DMS153 (cell line): ENCODE data around the gene EFCAB3.
"Not testable (repeated sequence)": the region's sequence is repeated elsewhere in the genome, so short reads cannot be mapped to it uniquely, and the experiment has no call there.

Experiments used
- DNase-seq: peaks from one replicate; lab custom pipeline; 2025; lab: John Stamatoyannopoulos, UW

Gene EFCAB3

DNA sequence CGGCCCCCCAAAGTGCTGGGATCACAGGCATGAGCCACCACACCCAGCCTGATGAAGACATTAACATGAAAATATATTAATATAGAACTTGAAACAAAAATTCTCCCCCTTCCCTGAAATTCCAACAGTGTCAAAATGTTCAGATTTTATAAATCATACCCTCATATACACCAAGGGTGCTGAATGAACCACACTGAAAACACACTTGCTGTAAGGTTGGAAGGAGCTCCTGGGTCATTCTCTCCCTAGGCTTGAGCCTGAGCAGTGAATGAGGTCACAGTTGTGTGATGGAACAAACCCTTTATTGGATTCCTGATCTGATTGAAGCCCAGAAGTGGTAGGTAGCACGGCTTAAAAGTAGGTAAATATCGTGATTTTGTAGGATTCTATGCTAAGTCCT lies at the start of gene EFCAB3:
Gene EFCAB3, plus strand, starts transcription at position 301 of the 400 bp plus-strand sequence. CDS start 2,427 bp downstream, outside the sequence.
- no peak for DNase-seq

GRCh38 chr17:62336527-62336926 lies 43.8 kb upstream of the EFCAB3 start:
- DNase-seq: no peak

- DNase-seq: no peak
Observed at GRCh38 chr17:62343764-62344270, 36.5 kb upstream of the EFCAB3 start.

DNA sequence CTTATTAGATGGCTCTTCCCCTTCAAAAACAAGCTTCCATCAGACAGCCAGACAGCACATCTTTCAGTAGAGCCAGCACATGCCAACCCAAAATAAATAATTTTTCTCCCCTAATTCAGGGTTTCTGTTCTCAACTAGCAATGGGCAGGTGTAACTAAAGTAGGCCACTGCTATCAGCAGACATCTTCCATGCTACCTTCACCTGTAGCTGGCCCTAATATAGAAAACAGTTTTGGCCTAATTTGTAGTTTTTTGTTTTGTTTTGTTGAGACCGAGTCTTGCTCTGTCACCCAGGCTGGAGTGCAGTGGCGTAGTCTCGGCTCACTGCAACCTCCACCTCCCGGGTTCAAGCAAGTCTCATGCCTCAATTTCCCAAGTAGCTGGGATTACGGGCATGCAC lies 29.2 kb upstream of the EFCAB3 start:
- no peak for DNase-seq

DNA sequence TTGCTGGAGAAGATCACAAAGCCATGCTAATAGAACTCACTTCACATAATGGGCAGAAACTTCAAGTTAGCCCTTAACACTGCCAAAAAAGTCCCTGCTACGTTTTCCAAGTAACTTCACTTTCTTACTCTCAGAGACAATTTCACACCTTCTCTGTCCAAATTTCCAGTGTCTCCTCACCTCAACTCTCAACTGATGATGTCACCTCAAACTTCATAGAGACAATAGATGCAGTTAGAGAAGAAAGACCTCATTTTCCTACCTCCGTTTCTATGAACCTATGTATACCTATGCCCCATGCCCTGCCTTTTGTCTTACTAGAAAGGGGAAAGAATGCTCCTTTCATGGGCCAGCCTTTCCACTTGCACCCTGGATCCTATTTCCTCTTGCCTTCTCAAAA lies 14.2 kb upstream of the EFCAB3 start:
- DNase-seq: no peak

DNA sequence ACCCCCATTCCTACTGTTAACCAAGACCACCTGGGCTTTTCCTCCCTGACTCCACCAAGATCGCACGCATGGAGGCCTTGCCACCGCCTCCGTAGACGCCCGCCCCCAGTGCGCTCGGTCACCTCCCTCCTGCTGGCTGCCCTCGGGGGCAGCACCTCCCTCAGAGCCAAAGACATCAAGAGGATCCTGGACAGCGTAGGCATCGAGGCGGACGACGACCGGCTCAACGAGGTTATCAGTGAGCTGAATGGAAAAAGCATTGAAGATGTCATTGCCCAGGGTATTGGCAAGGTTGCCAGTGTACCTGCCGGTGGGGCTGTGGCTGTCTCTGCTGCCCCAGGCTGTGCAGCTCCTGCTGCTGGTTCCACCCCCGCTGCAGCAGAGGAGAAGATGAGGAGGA lies 1.2 kb downstream of the EFCAB3 start:
- DNase-seq: no peak

GRCh38 chr17:62388856-62389255 lies 8.5 kb downstream of the EFCAB3 start:
- DNase-seq: no peak

DNA sequence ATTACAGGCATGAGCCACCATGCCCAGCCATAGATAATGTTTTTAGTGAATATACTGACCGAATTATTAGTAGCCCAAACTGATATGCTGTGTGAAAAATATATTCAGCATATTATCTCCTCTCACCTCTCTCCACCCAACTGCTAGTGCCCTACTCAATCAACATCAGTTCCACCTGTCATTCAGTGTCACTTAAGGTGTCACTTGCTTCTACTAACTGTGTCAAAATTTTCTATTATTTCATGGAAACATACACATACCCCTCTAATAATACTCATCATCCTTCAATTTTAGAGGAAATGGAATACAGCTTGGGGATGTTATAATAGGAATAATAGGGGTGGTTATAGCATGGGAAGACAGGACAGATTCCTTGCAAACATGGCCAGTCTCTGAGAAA lies 12.6 kb downstream of the EFCAB3 start:
- DNase-seq: no peak

GRCh38 chr17:62398891-62399290 lies 18.5 kb downstream of the EFCAB3 start:
- no peak for DNase-seq

DNA sequence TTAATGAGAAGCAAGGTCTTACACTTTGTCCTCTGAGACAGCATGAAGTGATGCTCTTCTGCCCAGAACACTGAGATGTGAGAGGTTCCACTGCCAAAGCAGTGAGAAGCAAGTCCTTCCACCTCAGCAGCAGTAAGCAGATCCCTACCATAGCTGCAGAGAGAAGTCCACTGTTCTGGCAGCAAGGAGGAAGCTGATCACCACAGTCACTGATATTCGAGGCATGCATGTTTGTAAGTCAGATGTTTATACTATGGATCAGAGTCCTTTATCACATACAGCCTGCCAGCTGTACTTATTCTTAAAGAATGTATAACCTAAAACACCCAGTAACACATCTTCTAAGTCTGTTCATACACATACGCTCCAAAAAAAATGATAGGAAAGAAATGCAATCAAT lies 25.1 kb downstream of the EFCAB3 start:
- no peak for DNase-seq

- not testable (repeated sequence) for DNase-seq
Observed at GRCh38 chr17:62413090-62413489, 32.7 kb downstream of the EFCAB3 start.

DNA sequence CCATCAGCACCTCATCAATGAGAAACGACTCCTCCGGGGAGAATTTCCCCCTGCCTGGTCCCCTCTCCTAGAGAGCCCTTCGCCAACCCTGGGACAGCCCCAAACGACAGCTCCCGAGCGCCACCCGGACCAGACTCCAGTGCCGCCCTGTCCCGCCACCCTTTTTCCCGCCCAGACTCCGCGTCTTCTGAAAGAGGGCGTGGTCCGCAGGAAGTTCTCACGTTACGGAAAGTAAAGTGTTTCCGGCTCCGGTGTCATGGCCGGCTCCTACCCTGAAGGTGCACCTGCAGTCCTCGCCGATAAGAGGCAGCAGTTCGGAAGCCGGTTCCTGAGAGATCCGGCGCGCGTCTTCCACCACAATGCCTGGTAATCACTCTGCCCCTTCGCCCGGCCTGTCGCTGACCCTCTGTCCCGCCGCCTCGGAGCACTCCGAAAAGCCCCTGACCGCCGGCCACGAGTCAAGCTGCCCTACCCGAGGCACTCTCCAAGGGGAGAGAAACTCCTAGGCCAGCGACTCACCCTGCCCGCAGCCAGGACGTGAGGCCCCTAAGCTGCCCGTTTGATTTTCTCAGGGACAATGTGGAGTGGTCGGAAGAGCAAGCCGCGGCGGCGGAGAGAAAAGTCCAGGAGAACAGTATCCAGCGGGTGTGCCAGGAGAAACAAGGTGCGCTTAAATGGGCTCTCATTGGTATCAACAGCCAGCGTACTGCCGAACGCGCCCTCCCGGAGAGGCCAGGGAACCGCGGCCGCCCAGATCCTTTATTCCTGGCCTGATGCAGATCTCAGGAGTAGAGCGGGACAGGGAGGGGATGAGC lies 43.5 kb downstream of the EFCAB3 start, which contains the start of gene METTL2A:
Gene METTL2A, plus strand, starts transcription at position 251 of the 815 bp plus-strand sequence. Its CDS starts 6 bp downstream, at position 257.
- peak; percentile 84 for DNase-seq

- DNase-seq: not testable (repeated sequence)
Observed at GRCh38 chr17:62426214-62426613, 45.9 kb downstream of the EFCAB3 start.

GRCh38 chr17:62435251-62435650 lies 54.9 kb downstream of the EFCAB3 start:
- DNase-seq: not testable (repeated sequence)

DNA sequence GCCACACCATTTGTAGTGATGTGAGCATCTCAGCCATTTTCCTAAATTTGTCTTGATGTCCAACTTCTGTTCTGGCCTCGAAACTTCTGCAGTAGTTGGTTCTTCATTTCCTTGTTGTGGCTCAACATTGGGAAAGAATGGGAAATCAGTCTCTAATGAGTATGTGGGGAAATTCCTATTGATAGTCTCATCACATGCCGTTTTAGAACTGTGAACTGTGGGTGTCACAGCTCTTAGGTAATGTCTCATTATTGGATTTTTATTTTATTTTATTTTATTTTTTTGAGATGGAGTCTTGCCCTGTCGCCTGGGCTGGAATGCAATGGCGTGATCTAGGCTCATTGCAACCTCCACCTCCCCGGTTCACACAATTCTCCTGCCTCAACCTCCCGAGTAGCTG lies 60.8 kb downstream of the EFCAB3 start:
- DNase-seq: not testable (repeated sequence)

DNA sequence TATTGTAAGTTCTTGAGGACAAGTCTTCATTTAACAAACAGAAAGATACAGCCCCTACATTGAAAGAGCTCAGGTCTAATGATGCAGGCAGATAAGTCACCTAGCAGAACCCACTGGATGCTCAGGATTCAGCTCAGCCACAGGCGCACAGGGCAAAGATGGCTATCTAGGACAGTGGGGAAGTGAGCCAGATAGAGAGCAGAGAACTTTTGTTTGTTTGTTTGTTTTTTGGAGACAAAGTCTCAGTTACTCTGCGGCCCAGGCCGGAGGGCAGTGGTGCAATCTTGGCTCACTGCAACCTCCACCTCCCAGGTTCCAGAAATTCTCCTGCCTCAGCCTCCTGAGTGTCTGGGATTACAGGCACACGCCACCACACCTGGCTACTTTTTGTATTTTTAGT lies 63.7 kb downstream of the EFCAB3 start:
- DNase-seq: no peak

- not testable (repeated sequence) for DNase-seq
Observed at GRCh38 chr17:62445791-62446190, 65.4 kb downstream of the EFCAB3 start.

- DNase-seq: not testable (repeated sequence)
Observed at GRCh38 chr17:62452195-62452594, 71.8 kb downstream of the EFCAB3 start.

GRCh38 chr17:62453041-62453440 lies 72.7 kb downstream of the EFCAB3 start:
- not testable (repeated sequence) for DNase-seq

GRCh38 chr17:62453656-62454055 lies 73.3 kb downstream of the EFCAB3 start:
- DNase-seq: not testable (repeated sequence)

- DNase-seq: not testable (repeated sequence)
Observed at GRCh38 chr17:62454111-62454510, 73.8 kb downstream of the EFCAB3 start.

DNA sequence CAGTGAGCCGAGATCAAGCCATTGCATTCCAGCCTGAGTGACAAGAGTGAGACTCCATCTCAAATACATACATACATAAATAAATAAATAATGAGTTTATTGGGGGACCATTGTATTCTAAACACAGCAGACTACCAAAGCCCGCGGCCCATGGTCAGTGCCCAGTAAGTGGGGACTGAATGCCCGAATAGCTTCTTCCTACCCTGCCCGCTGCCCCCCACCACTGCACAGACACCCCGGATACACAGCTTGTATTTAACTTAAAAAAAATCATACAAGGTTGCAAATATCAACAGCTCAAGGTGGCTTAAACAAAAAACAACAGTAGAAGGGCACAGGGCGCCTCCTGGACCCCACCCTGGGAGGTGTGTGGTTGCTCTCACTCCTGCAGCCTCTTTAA lies 75.7 kb downstream of the EFCAB3 start:
- no peak for DNase-seq

DNA sequence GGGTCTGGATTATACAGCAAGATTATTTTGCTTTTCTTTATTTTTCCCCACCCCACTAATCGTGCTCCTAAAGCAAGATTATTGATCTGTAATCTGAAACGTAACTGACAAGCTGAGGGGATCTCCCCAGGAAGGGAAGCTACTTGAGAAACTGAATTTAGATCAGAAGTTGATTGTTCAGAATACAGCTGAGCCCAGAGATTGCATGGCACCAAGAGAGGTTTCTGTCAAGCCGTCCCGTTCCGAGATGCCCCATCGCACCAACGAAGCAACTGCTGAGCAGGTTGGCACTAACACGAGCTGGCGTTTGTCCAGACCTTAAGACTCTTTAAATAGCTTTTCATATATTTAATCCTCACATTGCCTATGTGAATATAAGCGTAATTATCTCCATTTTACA lies 78.1 kb downstream of the EFCAB3 start:
- DNase-seq: not testable (repeated sequence)
